NT2/D1 (cell line): Measurements from ENCODE around the gene ZNF516.

Source experiments
- SUZ12 ChIP-seq: IDR thresholded peaks from 2 replicates; pipeline ENCODE4 v1.6.1; 2011; ENCODE audit not compliant: insufficient read length, insufficient read depth; ENCODE audit errors: extremely low read depth
- ZNF274 ChIP-seq: IDR thresholded peaks from 2 replicates; pipeline ENCODE4 v1.6.1; 2011; ENCODE audit warnings: mild to moderate bottlenecking, low read depth, low read length

- TF ChIP-seq SUZ12 = no peak
- no peak for TF ChIP-seq ZNF274
Measured at GRCh38 chr18:76365561-76365960, 129.5 kb downstream of the ZNF516 start.
